ENCODE results near the gene MVB12B. TPM values are rescaled to one million over a fixed set of nuclear protein-coding genes. Genes with fewer than 3 reads are reported as not detected.

MVB12B gene
- total RNA-seq, 4 donors from 2014 or later: 15.7 to 27.3 (median 22.7) TPM

DNA sequence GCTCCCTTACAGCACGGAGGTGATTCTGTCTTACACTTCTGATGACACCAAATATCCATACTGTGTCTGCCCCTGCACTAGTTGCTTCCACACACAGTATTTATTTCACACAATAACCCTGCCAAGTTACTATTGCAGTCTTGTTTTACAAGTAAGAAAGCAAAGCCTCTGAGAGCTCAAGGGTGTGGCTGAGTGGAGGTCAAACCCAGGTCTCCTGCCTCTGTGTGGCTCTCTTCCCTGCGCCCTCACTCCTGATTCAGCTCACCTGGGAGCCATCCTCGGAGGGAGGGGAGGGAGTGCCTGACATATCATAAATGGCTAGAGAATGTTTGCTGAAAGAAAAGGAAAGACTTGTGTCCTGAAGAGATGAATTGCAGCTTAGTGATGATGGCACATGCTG, 41.0 kb downstream of the MVB12B start:
- in situ Hi-C loops (cut with MboI; ENCODE audit: low pct_ligation_motif_present in 1 of 4, low pct_unique_long_range_greater_than_20kb in 1 of 4, low sequenced_read_pairs in 3 of 4): no loop called here
- peaks cover 28 to 53% (median 36%) of the 10 kb centered on the region in 4 donors for H3K4me1 ChIP-seq

DNA sequence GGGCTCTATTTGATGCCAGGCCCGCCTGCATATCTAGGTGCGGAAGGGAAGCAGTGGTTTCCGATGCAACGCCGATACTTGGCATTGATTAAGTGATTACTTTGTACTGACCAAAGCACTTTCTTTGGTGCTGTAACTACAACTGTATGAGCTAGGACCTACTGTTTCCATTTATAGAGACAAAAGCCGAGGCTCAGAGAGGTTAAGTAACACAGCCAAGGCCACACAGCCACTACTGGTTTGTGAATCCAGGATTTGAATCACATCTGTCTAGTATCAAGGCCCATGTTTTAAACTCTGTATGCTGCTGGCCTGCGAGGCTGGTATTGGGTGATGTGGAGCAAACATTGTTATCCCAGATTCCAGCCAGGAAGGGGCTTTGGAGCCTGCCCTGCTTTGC, 41.4 kb downstream of the MVB12B start:
- TF ChIP-seq POLR2A (IDR thresholded peaks at IDR 0.05) (no peak), POLR2AphosphoS5 (IDR thresholded peaks at IDR 0.05) (no peak), EP300 (IDR thresholded peaks at IDR 0.05; ENCODE audit: low read depth) (no peak)
- TF ChIP-seq, protein P1, sequence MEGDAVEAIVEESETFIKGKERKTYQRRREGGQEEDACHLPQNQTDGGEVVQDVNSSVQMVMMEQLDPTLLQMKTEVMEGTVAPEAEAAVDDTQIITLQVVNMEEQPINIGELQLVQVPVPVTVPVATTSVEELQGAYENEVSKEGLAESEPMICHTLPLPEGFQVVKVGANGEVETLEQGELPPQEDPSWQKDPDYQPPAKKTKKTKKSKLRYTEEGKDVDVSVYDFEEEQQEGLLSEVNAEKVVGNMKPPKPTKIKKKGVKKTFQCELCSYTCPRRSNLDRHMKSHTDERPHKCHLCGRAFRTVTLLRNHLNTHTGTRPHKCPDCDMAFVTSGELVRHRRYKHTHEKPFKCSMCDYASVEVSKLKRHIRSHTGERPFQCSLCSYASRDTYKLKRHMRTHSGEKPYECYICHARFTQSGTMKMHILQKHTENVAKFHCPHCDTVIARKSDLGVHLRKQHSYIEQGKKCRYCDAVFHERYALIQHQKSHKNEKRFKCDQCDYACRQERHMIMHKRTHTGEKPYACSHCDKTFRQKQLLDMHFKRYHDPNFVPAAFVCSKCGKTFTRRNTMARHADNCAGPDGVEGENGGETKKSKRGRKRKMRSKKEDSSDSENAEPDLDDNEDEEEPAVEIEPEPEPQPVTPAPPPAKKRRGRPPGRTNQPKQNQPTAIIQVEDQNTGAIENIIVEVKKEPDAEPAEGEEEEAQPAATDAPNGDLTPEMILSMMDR (IDR thresholded peaks at IDR 0.05): no peak
- in situ Hi-C loops (cut with MboI; ENCODE audit: low pct_ligation_motif_present in 1 of 4, low pct_unique_long_range_greater_than_20kb in 1 of 4, low sequenced_read_pairs in 3 of 4) (no loop called here), intact Hi-C loops (cut with DNase I; ENCODE audit: low total_unique reads) (no loop called here)
- Histone ChIP-seq H3K4me3 (no peak overlapping the region), H3K27ac (peak overlapping the region; percentile 73 to 81 (median 78)), H3K27me3 (no peaks in the 10 kb centered on the region), H3K36me3 (no peaks in the 10 kb centered on the region), H3K4me1 (peaks cover 28 to 49% (median 34%) of the 10 kb centered on the region in 4 donors), H3K9me3 (no peaks in the 10 kb centered on the region)
- WGBS, 2 donors (ENCODE audit: low coverage in 1 of 2): 59% methylated on average over 7 of the region's 7 CpGs; no CpG with 5 or more reads in 1 of the 2 donors
- no peak for DNase-seq

More for the DNA sequence above, 41.0 kb downstream of the MVB12B start:
- no peak overlapping the region for H3K4me3 ChIP-seq
- H3K27ac ChIP-seq: peak overlapping the region; percentile 73 to 81 (median 78)
- H3K36me3 ChIP-seq: no peaks in the 10 kb centered on the region
- TF ChIP-seq POLR2AphosphoS5 (IDR thresholded peaks at IDR 0.05) (peak in 1 of 3 donors; percentile 47), EP300 (IDR thresholded peaks at IDR 0.05; ENCODE audit: low read depth) (no peak), POLR2A (IDR thresholded peaks at IDR 0.05) (no peak)
- intact Hi-C loops (cut with DNase I; ENCODE audit: low total_unique reads): no loop called here
- no peaks in the 10 kb centered on the region for H3K27me3 ChIP-seq
- WGBS, 2 donors (ENCODE audit: low coverage in 1 of 2): 25 to 32% methylated on average over 1 to 3 of the region's 3 CpGs
- H3K9me3 ChIP-seq: peaks cover 0 to 1% of the 10 kb centered on the region in 2 donors
- peak; percentile 83 for DNase-seq

DNA sequence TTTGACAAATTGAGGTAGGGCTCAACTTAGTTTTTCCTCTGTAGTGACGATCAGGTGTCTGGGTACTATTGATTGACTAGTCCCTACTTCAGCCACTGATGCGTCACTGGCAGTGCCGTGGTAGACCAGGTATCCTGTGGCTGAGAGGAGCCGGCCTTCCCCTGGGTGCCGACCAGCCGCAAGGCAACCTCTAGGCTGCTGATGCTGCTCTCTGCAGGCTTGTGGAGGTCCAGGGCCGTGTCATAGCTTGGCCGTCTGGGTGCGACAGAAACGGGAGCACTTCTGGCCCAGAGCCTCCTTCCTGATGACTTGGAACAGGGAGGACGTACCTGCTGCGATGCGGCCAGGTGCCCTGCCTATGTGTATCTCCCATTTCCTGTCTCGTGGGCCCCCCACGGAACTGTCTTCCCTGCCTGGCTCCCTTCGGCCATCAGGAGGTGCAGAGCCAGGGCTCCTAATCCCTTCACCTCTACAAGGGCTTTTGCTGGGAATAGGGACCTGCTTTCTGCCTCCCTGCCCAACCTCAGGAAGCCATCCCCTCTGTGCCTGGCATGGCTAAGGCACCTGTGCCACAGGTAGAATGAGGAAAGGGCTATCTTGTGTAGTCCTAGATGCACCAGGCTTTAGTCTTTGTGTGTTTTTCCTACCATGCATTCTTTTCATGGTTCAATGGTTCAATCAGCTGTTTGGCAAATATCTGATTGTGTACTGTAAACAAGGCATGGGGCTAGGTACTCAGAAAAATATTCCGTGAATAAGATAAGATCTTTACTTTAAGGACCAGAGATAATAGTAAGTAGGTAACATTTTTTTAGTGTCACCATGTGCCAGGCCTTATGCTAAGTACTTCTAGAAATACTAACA, 44.6 kb downstream of the MVB12B start:
- intact Hi-C loops (cut with DNase I; ENCODE audit: low total_unique reads) (no loop called here), in situ Hi-C loops (cut with MboI; ENCODE audit: low pct_ligation_motif_present in 1 of 4, low pct_unique_long_range_greater_than_20kb in 1 of 4, low sequenced_read_pairs in 3 of 4) (no loop called here)
- WGBS, 2 donors (ENCODE audit: low coverage in 1 of 2): 92 to 95% methylated on average over 4 to 17 of the region's 17 CpGs
- Histone ChIP-seq H3K9me3 (no peaks in the 10 kb centered on the region), H3K27me3 (no peaks in the 10 kb centered on the region), H3K4me1 (peaks cover 13 to 47% (median 29%) of the 10 kb centered on the region in 4 donors), H3K27ac (no peak overlapping the region), H3K4me3 (no peak overlapping the region), H3K36me3 (no peaks in the 10 kb centered on the region)
- DNase-seq: no peak
- TF ChIP-seq, protein P1 (IDR thresholded peaks at IDR 0.05): no peak
- no peak for TF ChIP-seq POLR2A (IDR thresholded peaks at IDR 0.05)
- TF ChIP-seq EP300 (IDR thresholded peaks at IDR 0.05; ENCODE audit: low read depth): no peak
- TF ChIP-seq POLR2AphosphoS5 (IDR thresholded peaks at IDR 0.05): no peak

GRCh38 chr9:126372716-126373115, 46.1 kb downstream of the MVB12B start:
- H3K36me3 ChIP-seq: no peaks in the 10 kb centered on the region
- DNase-seq: no peak
- intact Hi-C loops (cut with DNase I; ENCODE audit: low total_unique reads) (no loop called here), in situ Hi-C loops (cut with MboI; ENCODE audit: low pct_ligation_motif_present in 1 of 4, low pct_unique_long_range_greater_than_20kb in 1 of 4, low sequenced_read_pairs in 3 of 4) (no loop called here)
- peak overlapping the region in 1 of 4 donors; percentile 7 for H3K27ac ChIP-seq
- no peaks in the 10 kb centered on the region for H3K27me3 ChIP-seq
- H3K4me1 ChIP-seq: peaks cover 7 to 44% (median 23%) of the 10 kb centered on the region in 4 donors
- 80 to 81% methylated on average over 1 to 6 of the region's 6 CpGs for WGBS, 2 donors (ENCODE audit: low coverage in 1 of 2)
- no peaks in the 10 kb centered on the region for H3K9me3 ChIP-seq
- H3K4me3 ChIP-seq: no peak overlapping the region
- TF ChIP-seq POLR2A (IDR thresholded peaks at IDR 0.05): no peak
- no peak for TF ChIP-seq POLR2AphosphoS5 (IDR thresholded peaks at IDR 0.05)
- TF ChIP-seq, protein P1 (IDR thresholded peaks at IDR 0.05): no peak
- no peak for TF ChIP-seq EP300 (IDR thresholded peaks at IDR 0.05; ENCODE audit: low read depth)
